Panc1 (cell line): ENCODE measurements around the gene SLC12A9. TPM values are rescaled to one million over a fixed set of nuclear protein-coding genes. Genes with fewer than 3 reads are reported as not detected.

Source experiments
- ATAC-seq: fragments of 200-7000 bp; cut with Tn5 transposase; 2 replicates; pipeline ENCODE4 v1.9.1; 2020; ENCODE audit warnings: mild to moderate bottlenecking, moderate library complexity
- BruUV-seq: library from RNA; stranded (reverse); fragments of 400-500 nt; replicated peaks from 2 replicates; lab custom pipeline; 2021; lab: Mats Ljungman, UMichigan
- CTCF ChIA-PET: fragments of 300-600 bp; sonication (Branson Sonifier 250); formaldehyde crosslinking; loops from one replicate; lab custom pipeline; 2022; ENCODE audit warnings: antibody characterized with exemption; lab: Charles Lee
- POLR2A ChIA-PET: fragments of 300-600 bp; sonication (Branson Sonifier 250); formaldehyde crosslinking; loops from one replicate; lab custom pipeline; 2022; ENCODE audit warnings: antibody characterized with exemption; lab: Charles Lee
- DNase-seq: peaks from one replicate; pipeline ENCODE4 v3.0.0-alpha.2; 2010; ENCODE audit warnings: low read depth, low spot score
- H3K27ac ChIP-seq: 2 replicates; pipeline ENCODE4 v1.5.1; 2011; ENCODE audit warnings: mild to moderate bottlenecking, low read length, inconsistent platforms
- H3K27me3 ChIP-seq: fragments of 200-500 bp; sonication (Bioruptor generic); 2 replicates; pipeline ENCODE4 v1.6.0; 2014; ENCODE audit warnings: low read length, inconsistent platforms; ENCODE audit not compliant: control insufficient read depth, insufficient read depth
- H3K36me3 ChIP-seq: fragments of 200-500 bp; sonication (Bioruptor generic); 2 replicates; pipeline ENCODE4 v1.5.1; 2014; ENCODE audit warnings: inconsistent platforms, mild to moderate bottlenecking, low read length, moderate library complexity; ENCODE audit not compliant: control insufficient read depth, insufficient read depth
- H3K4me1 ChIP-seq: 2 replicates; pipeline ENCODE4 v1.5.1; 2011; ENCODE audit warnings: inconsistent platforms, mild to moderate bottlenecking, low read length, moderate library complexity; ENCODE audit not compliant: control insufficient read depth, insufficient read depth
- H3K4me3 ChIP-seq, 2 experiments: 2 replicates each; pipeline ENCODE4 v1.5.1; 2011 to 2012; ENCODE audit warnings: low read depth in 2 of 2, low read length in 2 of 2, mild to moderate bottlenecking in 2 of 2, inconsistent platforms in 1 of 2, moderate library complexity in 1 of 2
- H3K9me3 ChIP-seq: fragments of 200-500 bp; sonication (Bioruptor generic); 2 replicates; pipeline ENCODE4 v1.5.1; 2014; ENCODE audit warnings: low read depth, mild to moderate bottlenecking, inconsistent platforms, low read length, moderate library complexity; ENCODE audit not compliant: control insufficient read depth, insufficient read depth
- CTCF ChIP-seq: fragments of 450-650 bp; IDR thresholded peaks from 2 replicates; pipeline ENCODE4 v1.5.1; 2017; ENCODE audit warnings: mild to moderate bottlenecking
- POLR2AphosphoS5 ChIP-seq: IDR thresholded peaks from 2 replicates; pipeline ENCODE4 v1.6.1; 2012; ENCODE audit warnings: mild to moderate bottlenecking, low read depth, low read length, moderate library complexity
- REST ChIP-seq, 2 experiments: IDR thresholded peaks; 2 replicates each; pipeline ENCODE4 v1.6.1; 2011 to 2012; ENCODE audit warnings: low read depth in 2 of 2, control low read depth in 1 of 2, low read length in 1 of 2, mild to moderate bottlenecking in 1 of 2, moderate library complexity in 1 of 2; ENCODE audit not compliant: insufficient read depth in 1 of 2
- TCF7L2 ChIP-seq: IDR thresholded peaks from 2 replicates; pipeline ENCODE4 v1.6.1; 2011; ENCODE audit warnings: mild to moderate bottlenecking, low read depth, low read length, inconsistent platforms
- in situ Hi-C: cut with HindIII; loops from 2 replicates; pipeline ENCODE4 v1.10.0; 2016; ENCODE audit warnings: low sequenced_read_pairs, low pct_unique_long_range_greater_than_20kb
- intact Hi-C: fragments of 100-400 bp; cut with micrococcal nuclease; formaldehyde crosslinking; loops from one replicate; pipeline ENCODE4 v1.10.0; 2022; ENCODE audit not compliant: unreplicated experiment
- total RNA-seq: library from RNA; stranded (reverse); gene quantifications from one replicate; pipeline ENCODE4 v1.2.1, GENCODE V29; 2021; ENCODE audit not compliant: unreplicated experiment

SLC12A9 gene
- total RNA-seq, 1 experiment from 2014 or later, result 31.1 TPM

GRCh38 chr7:100873599-100874299, 21.2 kb downstream of the SLC12A9 start:
- intact Hi-C loops (no loop called here), in situ Hi-C loops (no loop called here)
- Histone ChIP-seq H3K9me3 (no peaks in the 10 kb centered on the region), H3K4me3 (peak overlapping the region; percentile 86 to 98), H3K27ac (peak overlapping the region; percentile 98), H3K36me3 (no peaks in the 10 kb centered on the region; the same call in none of the 2 replicates), H3K4me1 (peaks cover 8% of the 10 kb centered on the region), H3K27me3 (no peaks in the 10 kb centered on the region)
- ChIA-PET POLR2A (no interaction called here), CTCF (no interaction called here)
- ATAC-seq (no peak), DNase-seq (no peak)
- TF ChIP-seq REST (IDR thresholded peaks at IDR 0.05; ENCODE audit: insufficient read depth in 1 of 2, low read depth in 2 of 2, low read length in 1 of 2) (no peak), POLR2AphosphoS5 (no peak)
- no TSS peak for BruUV-seq

- Histone ChIP-seq H3K36me3 (no peaks in the 10 kb centered on the region; the same call in none of the 2 replicates), H3K4me3 (peak overlapping the region; percentile 86 to 98), H3K27ac (peak overlapping the region; percentile 98), H3K27me3 (no peaks in the 10 kb centered on the region), H3K9me3 (no peaks in the 10 kb centered on the region), H3K4me1 (peaks cover 8% of the 10 kb centered on the region)
- no peak for TF ChIP-seq REST (IDR thresholded peaks at IDR 0.05; ENCODE audit: insufficient read depth in 1 of 2, low read depth in 2 of 2, low read length in 1 of 2)
- TF ChIP-seq TCF7L2, result no peak
- no peak for TF ChIP-seq CTCF
- in situ Hi-C loops (no loop called here), intact Hi-C loops (no loop called here)
- peak; percentile 7 for ATAC-seq
- no peak for DNase-seq
- POLR2A ChIA-PET, result no interaction called here
- CTCF ChIA-PET, result no interaction called here
- BruUV-seq, result no TSS peak
Observed at GRCh38 chr7:100874300-100874576, 21.7 kb downstream of the SLC12A9 start.
